ENCODE measurements around the gene NUDT16L1.

NUDT16L1 gene

DNA sequence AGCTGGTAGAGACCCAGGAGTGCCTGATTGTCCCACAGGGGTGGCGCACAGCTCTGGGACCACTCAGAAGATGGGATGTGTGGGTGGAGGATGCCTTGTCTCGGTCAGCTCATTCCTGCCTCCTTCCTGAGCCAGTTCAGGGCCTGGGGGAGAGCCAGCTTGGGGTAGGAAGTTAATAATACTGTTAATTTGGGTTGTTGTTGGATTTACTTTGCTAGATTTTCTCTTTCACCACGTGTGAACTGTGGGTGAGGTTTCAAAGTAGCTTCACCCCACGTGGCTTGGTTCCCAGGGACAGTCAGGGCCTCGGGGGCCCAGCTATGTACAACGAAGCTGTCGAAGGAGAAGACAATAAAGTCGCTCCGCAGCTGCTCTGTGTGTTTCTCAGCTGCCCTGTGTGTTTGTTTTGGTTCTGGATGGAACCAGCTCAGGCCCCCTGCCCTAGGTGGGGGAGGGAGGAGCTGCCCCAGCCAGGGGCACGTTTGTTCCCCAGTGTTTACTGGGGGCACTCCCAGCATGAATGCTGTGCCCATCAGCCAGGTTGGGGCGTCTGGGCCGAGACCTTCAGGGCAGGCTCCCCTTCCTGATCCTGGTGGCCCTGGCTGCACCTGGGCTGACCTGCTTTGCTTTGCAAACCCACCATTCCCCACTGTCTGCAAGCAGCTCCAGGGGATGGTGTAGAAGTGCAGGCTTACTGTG, 2.3 kb downstream of the NUDT16L1 start:
- DNase-seq = no peak
- ATAC-seq = no peak

DNA sequence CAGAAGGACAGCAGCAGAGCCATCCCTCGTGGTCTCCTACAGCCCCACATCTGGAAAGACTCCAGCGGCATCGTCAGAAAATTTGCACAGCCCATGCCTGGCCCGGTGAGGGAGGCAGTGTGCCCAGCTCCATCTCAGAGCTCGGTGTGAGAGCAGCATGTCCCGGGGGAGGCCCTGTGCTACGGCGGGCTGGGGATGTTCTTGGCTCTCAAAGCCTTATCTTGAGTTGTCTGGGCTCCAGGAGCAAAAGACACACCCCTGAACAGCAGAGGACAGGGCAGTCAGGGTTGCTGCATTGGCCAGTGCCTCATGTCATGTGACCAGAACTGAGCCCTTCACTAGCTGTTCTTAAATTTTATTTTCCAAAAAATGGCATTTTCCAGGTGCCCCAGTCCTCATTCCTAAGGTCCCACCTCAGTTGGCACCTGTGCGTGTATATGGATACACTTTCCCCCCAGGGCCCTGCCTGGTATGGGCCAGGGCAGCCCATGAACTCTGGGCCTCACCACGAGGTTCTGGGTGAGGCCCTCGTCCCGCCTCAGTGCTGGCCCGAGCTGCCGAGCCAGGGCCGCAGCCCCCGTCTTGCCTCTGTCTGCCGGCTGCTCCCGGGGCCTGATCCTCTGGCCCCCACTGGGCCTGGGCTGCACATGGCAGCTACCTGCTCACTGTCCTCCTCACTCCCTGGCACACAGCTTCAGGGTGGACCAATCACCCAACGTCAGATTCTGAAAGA, 3.0 kb downstream of the NUDT16L1 start:
- no peak for DNase-seq
- ATAC-seq = no peak

DNA sequence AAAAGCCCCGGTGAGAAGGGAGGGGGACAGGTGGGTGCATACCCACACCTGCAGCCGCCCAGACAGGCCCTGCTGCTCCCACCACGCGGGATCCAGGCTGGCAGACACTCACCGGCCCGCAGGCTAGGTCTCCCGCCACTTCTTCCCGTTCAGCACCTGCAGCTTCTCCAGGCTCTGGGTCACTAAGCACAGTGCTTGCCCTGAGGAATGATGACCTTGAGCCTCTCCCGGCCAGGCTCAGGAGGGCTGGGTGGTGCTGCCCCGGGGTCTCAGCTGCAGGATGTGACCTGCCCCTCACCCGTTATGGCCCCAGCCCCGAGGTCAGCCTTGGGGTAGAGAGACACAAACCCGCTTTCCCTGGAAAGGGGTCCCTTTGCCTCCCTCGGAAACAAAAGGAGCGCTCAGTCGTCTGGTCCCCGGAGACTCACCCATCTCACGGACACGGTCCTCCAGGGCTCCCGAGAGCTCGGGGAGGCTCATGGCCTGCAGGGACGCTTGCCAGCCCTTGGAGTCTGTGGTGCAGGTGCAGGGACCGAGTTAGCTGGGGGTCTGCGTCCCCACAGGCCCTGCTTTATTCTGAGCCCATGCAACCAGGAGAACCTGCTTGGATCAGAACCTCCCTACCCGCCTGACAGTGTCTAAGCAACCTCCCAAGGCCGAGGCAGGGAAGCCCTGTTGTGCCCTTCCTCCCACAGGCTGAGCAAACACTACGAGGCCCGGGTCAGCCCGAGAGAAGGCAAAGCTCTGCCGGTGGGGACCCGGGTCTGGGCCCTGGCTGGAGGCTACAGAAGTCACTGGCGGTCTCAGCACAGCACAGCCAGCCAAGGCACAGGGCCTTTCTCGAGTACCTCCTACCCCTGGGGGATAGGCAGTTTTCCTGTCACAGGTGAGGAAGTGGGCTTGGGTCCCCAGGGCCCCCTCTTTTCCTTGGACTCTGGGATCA, 3.8 kb downstream of the NUDT16L1 start:
- DNase-seq = no peak
- ATAC-seq = no peak

DNA sequence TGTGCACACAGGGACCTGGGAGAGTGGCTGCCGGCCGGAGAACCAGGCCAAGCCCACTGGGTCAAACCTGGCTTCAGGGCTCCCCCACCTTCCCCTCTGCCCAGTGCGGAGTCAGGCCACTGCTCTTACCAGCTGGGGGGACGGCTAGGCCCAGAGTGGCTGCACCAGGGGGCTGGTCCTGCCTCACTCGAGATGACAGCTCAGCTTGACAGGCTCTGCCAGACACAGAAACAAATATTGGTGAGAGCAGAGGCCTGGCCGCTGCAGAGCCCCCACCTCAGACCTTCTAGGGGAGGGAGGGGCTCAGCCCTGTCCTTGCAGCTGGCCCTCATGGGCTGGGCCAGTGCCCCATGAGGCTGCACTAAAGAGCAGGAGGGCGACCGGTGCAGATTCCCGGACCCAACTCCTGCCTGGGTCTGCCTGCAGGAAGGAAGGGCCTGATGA, 4.5 kb downstream of the NUDT16L1 start:
- no peak for DNase-seq

DNA sequence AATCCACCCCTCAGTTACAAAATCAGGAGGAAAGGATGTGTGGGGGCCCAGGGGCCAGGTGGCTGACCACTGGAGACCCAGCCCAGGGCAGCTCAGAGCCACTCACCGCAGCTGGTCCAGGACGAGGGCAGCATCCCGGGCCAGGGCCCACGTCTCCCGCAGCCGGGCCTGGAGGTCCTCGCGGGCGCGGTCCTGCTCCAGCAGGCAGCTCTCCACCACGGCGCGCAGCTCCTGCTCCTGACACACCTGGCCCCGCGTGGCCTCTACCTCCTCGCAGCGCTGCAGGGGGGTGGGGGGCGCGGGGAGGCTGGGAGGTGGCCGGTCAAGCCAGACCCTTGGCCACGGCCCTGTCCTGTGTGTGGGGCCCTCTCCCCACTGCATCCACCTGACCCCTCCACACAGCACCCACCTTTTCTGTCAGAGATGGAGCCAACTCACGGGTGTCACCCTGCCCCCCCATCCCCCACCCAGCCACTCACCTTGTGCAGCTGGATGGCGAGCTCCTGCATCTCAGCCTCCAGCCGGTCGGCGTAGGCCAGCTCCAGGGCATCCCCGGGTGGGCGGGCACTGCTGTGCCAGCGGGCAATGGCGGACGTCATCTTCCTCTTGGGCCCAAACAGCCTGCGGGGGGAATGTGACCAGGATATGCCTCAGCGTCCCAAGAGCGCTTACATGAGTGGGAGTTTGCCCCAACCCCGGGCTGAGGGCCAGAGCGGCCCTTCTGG, 5.1 kb downstream of the NUDT16L1 start:
- DNase-seq (no peak), ATAC-seq (no peak)

More for the DNA sequence above, 4.5 kb downstream of the NUDT16L1 start:
- no peak for ATAC-seq

DNA sequence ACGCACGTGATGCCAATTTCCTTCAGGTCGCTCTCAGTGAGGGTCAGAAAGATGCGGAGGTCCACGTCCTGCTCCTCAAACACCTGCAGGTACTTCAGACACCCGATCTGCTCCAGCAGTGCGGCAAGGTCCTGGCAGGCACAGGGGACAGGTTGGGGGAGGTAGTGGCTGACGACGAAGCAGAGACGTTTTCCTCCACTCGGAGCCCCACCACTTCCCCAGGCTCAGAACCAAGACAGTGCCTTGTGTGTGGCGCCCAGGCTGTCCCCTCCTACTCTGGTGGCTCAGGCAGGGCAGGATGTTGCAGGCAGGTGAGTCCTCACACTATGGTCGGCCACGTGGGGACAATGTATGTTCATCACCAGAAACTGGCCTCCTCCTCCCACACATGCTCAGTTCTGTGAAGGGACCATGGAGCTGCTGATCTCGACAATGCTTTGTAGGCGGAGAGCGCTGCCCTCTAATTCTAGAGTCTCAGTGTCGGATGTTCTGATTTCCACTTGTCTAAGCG, 5.7 kb downstream of the NUDT16L1 start:
- DNase-seq (no peak), ATAC-seq (no peak)

DNA sequence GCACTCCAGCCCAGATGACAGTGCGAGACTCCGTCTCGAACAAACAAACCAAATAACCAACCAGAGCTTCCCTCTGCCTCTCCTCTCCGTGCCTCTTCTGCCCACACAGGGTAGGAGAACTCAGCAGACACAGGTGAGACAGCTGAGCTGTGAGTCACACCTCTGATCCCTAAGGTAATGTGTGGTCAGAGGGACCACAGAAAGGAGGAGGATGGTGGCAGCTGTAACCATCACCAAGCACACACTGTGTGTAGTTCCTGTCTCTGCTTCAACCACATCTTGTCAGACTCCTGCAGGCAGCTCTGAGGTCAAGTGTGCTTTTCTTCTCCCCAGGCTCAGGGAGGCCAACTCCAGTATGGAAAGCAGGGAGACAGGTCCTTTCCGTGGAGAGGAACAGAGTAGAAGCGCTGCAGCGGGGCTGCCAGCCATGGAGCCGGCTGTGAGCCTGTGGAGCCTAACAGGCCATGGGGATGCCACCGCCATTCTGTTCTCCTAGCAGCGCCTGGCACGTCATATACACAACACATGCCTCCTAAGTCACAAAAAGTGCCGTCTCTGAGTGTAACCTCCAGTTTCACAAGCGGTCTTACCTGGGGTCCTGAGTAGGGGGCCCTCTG, 7.1 kb downstream of the NUDT16L1 start:
- DNase-seq (no peak), ATAC-seq (peak; percentile 75)

DNA sequence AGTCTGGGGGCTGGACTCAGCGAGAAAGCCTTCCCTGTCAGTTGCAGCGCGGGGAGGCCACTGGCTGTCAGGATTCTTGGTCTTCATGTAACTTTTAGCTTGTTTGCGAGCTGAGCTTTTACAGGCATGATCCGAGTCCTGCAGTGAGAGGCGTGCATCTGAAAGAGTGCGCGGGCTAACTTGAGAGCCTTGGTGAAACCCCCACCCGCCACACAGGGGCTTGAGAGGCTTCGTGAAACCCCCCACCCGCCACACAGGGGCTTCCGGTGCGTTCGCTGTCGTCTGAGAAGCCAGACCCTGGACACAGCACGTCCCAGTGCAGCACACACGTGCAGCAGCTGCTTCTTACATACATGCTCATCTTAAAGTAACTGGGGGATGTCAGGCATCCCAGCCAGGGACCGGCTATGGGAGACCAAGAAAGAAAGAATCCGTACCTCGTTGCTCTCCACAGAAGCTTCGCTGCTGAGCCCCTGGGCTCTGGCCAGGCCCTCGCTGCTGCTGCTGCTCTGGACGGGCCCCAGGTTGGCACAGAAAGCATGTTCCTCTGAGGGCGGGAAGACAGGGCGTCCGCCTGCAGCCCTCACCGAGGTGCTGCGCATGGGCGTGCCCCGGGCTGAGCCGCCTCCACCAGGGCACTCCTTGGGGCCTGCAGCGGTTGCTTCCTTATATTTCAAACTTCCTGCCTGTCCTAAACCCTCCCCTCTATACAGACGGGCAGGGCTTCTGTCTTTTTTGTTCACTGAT, 7.8 kb downstream of the NUDT16L1 start:
- DNase-seq = no peak

DNA sequence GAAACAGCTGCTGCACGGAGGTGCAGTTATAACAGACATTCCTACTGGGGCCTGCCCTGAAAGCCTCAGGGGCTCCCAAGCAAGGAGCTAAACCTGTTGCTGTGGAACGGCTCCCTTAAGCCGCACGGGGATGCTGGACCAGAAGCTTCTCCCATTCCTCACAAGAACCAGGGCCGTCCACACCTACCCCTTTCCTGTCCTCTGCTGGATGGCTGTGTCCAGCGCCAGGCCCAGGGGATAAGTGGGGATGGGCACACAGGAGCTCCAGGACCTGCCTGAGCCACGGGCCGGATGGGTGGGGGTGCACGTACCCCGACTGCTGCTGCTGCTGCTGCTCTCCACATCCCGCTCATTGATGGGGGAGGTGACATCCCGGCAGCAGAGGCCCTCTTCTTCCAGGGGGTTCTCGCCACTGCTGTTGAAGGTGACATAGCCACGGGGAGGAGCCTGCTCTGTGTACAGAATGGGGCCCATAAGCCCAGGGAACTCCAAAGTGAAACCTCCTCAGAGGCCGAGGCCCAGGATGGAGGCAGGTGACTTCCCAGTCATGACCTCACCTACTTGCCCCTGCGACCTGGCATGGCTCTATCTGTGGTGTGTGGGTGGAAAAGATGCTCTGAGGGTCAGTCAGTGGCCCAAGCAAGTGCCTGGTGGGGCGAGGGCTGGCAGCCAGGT, 8.6 kb downstream of the NUDT16L1 start:
- DNase-seq = no peak
- ATAC-seq = no peak

More for the DNA sequence above, 7.8 kb downstream of the NUDT16L1 start:
- no peak for ATAC-seq

DNA sequence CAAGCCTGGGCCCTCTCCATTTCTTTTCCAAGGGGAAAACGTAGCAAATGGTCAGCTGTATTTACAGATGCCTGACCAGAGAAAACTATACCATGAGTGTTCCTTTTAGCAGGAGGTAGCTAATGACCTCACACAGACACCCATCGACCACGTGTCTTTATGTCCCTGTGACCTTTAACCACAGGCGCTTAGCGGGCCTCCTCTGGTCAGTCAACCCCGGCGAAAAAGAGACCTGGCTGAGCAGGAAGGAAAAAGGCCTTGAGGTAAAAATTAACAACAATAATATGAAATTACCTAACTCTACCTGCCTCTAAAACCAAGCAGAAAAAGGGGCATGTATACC, 9.1 kb downstream of the NUDT16L1 start:
- ATAC-seq (no peak), DNase-seq (no peak)

DNA sequence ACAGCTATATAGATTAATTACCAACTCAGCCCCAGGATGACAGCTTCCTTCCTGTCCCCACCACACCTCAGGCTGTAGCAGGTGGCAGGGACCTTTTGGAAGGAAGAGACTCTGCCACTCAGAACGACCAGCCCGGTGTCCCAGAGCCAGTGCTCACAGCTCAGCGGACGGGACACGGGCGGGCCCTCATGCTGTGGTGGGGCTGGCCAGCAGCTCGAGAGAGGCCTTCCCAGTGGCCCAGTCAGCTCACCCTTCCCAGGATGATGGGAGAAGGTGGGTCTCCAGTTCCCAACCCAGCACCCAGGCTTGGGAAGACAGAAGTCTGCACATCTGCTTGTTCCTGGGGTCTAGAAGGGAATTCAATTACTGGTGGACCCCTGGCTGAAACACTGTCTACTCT, 10.5 kb downstream of the NUDT16L1 start:
- DNase-seq (no peak), ATAC-seq (no peak)

DNA sequence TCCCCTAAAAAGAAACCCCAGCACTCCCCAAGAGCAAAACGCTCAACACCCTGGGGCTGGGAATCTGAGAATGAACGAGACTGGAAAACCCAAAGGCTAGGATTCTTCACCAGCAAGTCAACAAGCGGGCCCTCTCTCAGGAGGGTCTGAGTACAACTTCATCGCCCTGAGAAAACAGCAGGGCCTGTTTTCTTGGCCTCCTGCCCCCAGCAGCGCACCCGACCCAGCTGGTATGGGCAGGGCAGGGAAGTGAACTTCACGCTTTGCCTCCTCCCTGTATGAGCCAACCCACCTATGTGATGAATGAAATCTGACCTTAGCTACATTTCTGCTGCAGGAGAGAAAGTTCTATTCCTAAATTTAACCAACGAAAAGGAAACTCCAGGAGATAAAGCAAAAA, 11.1 kb downstream of the NUDT16L1 start:
- DNase-seq = no peak
- ATAC-seq = no peak

DNA sequence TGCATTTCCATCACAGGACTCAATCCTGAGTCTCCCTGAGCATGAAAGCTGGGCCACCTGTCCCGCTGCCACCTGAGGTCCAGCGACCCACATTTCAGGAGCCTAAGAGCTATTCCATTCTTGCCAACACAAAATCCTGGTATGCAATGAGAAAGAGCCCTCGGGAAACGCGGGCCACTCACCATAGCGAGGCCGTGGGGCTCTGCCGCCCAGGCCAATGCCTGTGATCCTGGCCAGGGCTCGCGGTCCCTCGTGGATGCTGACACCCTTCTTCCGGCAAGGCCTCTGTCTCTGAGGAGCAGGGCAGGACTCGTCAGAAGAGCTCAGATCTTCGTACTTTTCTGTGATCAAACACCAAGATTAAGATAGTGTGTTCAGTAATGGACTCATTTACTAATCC, 11.6 kb downstream of the NUDT16L1 start:
- ATAC-seq (no peak), DNase-seq (no peak)

DNA sequence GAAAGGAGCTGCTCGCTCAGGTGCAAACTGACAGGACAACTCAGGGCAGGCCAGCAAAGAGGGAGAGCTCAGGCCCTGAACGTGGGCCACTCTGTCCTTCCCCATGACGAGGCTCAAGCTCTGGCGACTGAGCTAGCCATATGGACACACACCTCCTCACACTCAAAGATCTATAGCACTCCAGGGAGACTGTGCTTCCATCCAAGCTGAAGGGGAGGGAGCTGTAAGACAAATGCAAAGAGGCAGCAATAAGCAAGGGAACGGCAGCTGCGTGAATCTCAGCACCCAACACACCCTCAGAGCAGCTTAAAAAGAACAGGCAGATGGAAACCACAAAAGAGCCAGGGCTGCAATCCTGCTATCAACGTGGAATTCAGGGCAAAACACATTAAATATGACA, 13.5 kb downstream of the NUDT16L1 start:
- ATAC-seq (no peak), DNase-seq (no peak)

DNA sequence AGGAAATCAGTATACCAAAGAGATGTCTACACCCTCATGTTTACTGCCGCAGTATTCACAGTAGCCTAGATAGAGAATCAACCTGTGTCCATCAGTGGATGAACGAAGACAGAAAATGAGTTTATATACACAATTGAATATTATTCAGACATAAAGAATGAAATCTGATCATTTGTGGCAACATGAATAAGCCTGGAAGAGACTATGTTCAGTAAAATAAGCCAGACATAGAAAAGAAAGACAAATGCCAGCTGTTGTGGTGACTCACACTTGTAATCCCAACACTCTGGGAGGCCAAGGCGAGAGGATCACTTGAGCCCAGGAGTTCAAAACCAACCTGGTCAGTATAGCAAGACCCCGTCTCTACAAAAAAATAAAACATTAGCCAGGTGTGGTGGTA, 16.1 kb downstream of the NUDT16L1 start:
- DNase-seq (no peak), ATAC-seq (no peak)

DNA sequence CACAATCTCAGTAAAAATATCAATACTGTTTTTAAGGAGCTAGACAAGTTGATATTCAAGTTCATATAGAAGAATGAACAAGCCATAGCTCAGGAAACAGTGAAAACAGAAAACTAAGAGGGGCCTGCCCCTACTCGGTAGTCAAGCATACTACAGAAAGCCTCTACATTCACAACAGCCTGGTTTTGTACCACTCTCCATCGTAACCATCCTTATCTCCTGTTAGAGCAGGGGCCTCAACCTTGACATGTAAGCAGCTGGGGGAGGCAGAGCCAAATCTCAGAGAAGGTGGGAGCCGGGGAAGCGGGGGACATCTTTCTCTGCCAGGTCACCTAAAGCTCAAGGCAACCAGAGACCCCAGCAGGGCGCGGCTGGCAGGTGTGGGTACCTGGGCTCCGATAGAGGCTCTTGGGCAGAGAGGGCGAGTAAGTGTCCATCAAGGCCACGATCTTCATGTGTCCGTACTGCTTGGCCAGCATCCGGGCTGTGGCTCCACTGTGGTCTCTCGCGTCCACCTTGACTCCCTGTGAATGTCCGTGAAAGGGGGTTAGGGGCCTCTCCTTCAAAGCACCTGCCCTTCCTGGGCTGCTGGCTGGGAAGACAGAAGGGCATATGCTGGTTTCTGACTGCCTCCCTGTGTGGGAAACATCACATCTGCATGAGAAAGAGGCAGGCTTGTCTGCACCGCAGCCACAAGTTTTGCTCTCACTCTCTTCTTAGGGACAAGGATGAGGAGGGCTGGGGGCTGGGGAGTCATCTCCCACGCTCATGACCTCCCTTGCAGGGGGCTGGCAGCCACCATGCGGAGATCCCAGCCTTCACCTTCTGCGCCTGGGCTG, 20.5 kb downstream of the NUDT16L1 start:
- ATAC-seq (no peak), DNase-seq (no peak)

DNA sequence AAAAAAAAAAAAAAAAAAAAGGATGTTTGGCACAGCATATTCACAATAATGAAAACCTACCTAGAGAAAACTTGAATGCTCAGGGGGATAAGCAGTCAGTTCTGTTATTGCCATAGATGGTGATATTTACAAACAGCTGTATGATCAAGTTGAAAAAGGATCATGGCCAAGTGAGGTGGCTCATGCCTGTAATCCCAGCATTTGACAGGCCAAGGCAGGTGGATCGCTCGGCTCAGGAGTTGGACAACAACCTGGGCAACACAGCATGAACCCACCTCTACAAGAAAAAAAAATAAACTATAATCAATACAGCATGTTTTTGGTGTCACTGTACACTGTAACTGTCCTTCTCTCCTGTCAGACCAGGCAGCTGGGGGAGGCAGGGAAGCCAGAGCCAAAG, 21.6 kb downstream of the NUDT16L1 start:
- ATAC-seq = no peak
- DNase-seq = no peak

DNA sequence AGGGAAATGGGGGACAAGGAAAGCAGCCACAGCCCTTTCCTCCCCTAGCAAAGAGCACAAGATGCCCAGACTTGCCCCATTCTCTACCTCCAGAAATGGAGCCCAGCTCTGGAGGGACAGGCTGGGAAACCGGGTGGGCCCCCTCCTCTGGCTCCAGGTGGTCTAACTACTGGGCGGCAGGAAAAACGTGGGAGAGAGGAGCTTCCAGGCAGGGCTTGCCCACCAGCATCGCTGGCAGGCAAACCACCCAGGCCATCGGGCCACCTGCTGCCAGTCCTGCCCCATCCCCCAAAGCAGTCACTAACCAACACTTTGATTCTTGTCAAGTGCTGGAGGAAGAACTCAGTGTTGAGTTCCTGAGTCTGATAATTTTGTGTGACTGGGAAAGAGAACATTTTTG, 25.1 kb downstream of the NUDT16L1 start:
- ATAC-seq (no peak), DNase-seq (no peak)

DNA sequence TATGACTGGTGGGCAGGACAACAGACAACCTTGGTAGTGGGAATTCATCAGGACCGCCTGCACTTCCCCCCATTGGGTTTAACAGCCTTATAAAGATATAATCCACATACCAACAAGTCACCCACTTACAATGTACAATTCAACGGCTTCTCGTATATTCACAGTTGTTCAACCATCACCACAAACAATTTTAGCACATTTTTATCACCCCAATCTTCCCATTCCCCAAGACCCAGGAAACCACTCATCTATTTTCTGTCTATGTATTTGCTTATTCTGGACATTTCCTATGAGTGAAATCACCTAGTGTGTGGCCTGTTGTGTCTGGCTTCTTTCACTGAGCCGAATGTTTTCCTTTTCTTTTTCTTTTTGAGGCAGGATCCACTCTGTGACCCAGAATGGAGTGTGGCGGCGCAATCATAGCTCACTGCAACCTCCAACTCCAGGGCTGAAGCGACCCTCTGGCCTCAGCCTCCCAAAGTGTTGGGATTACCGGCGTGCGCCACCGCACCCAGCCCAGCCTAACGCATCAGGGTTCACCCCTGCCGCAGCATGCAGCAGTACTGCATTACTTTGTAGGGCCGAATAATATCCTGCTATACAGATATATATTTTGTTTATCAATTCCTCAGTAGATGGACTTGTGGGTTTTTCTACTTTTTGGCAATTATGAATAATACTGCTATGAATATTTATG, 29.9 kb downstream of the NUDT16L1 start:
- no peak for ATAC-seq
- DNase-seq = no peak
